ENCODE results near the gene EFTUD2.

DNA sequence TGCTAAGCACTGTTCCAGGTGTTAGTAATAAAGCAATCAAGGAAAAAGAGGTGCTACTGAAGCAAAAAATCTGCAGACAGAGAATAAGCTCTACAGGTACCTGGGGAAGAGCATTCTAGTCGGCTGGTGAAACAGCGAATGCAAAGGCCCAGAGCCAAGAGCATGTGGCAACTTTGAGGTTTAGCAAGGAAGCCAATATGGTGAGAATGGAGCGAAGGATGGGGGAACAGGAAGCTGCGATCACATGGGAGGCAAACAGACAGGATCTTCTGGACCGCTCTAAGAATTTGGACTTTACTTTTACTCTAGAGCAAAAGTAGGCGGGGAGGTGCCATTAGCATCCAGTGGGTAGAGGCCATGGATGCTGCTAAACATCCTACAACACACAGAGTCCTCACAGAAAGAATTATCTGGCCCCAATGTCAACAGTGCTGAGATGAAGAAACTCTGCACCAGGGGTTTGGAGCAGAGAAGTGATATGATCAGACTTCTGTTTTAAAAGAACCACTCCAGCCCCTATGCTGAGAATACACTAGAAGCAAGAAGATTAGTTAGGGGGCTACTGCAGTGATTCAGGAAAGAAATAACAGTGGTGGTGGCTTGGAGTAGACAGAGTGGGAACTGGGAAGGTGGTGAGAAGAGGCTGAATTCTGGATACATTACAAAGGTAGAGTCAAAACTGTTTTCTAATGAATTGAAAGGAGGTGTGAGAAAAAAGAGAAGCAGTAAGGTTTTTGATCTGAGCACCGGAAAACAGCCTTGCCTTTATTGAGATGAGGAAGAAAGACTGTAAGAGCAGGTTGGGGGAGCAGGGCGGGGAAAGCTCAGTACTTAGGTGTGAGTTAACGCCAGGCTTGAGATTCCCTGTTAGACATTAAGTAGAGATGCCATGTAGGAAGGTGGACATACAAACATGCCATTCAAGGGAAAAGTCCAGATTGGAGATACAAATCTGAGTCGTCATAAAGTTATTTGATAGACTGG lies 11.0 kb downstream of the EFTUD2 start:
- TF ChIP-seq, protein P1, sequence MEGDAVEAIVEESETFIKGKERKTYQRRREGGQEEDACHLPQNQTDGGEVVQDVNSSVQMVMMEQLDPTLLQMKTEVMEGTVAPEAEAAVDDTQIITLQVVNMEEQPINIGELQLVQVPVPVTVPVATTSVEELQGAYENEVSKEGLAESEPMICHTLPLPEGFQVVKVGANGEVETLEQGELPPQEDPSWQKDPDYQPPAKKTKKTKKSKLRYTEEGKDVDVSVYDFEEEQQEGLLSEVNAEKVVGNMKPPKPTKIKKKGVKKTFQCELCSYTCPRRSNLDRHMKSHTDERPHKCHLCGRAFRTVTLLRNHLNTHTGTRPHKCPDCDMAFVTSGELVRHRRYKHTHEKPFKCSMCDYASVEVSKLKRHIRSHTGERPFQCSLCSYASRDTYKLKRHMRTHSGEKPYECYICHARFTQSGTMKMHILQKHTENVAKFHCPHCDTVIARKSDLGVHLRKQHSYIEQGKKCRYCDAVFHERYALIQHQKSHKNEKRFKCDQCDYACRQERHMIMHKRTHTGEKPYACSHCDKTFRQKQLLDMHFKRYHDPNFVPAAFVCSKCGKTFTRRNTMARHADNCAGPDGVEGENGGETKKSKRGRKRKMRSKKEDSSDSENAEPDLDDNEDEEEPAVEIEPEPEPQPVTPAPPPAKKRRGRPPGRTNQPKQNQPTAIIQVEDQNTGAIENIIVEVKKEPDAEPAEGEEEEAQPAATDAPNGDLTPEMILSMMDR (IDR thresholded peaks at IDR 0.05 in 2 of 3, conservative IDR thresholded peaks at IDR 0.05 in 1 of 3; ENCODE audit: borderline replicate concordance in 1 of 3, insufficient read depth in 1 of 3, low read depth in 2 of 3, low read length in 2 of 3): no peak
- no peak for TF ChIP-seq ZNF274 (IDR thresholded peaks at IDR 0.05; ENCODE audit: low read depth, low read length)
- TF ChIP-seq EZH2 (IDR thresholded peaks at IDR 0.05): no peak
- TF ChIP-seq POLR2A (IDR thresholded peaks at IDR 0.05; ENCODE audit: borderline replicate concordance, extremely low read depth, insufficient read depth, insufficient read length): no peak
- TF ChIP-seq ZFX (IDR thresholded peaks at IDR 0.05): no peak
- no peak for TF ChIP-seq EZH2phosphoT487 (IDR thresholded peaks at IDR 0.05; ENCODE audit: borderline replicate concordance)
- TF ChIP-seq POLR2AphosphoS5 (IDR thresholded peaks at IDR 0.05; ENCODE audit: low read depth, low read length): no peak
- TF ChIP-seq SIN3A (IDR thresholded peaks at IDR 0.05; ENCODE audit: low read depth): no peak
